HepG2 (cell line): Measurements from ENCODE around the gene CGB5. TPM values are rescaled to one million over a fixed set of nuclear protein-coding genes. Genes with fewer than 3 reads are reported as not detected.

Experiments used
- ATAC-seq: fragments of 200-7000 bp; cut with Tn5 transposase; 3 replicates; pipeline ENCODE4 v1.9.1; 2020; ENCODE audit warnings: mild to moderate bottlenecking, moderate library complexity
- BruUV-seq: library from RNA; stranded (reverse); fragments of 400-500 nt; replicated peaks from 2 replicates; lab custom pipeline; 2021; lab: Mats Ljungman, UMichigan
- CTCF ChIA-PET: fragments of 300-600 bp; formaldehyde crosslinking; extraction: SDS; loops from one replicate; lab custom pipeline; 2021; ENCODE audit warnings: low total read pairs, inconsistent platforms, low intra/inter-chr PET ratio; lab: Yijun Ruan, JAX
- POLR2A ChIA-PET: fragments of 350-600 bp; sonication (Branson Sonifier 250); formaldehyde crosslinking; loops from one replicate; lab custom pipeline; 2020; ENCODE audit warnings: antibody characterized with exemption, inconsistent platforms; lab: Yijun Ruan, JAX
- DNase-seq: peaks from one replicate; pipeline ENCODE4 v3.0.0-alpha.2; 2015; ENCODE audit warnings: low spot score
- FAIRE-seq: peaks from 3 replicates; lab custom pipeline; 2011; peaks lifted over from hg19 to GRCh38; lab: Jason Lieb, UNC
- H2AFZ ChIP-seq: one replicate; pipeline ENCODE4 v1.6.1; 2011; ENCODE audit warnings: low read length, inconsistent platforms
- H3K27ac ChIP-seq: fragments of 300-600 bp; 3 replicates; pipeline ENCODE4 v1.8.0; 2011; ENCODE audit warnings: mixed run types, mild to moderate bottlenecking, mixed read lengths, low read length, inconsistent platforms; ENCODE audit not compliant: insufficient read depth; ENCODE audit errors: extremely low read length
- H3K27me3 ChIP-seq, 2 experiments: fragments of 200-600 bp in 1 of 2; 2 replicates in 1 of 2; 3 replicates in 1 of 2; pipeline versions ENCODE4 v1.6.0 to v1.8.0; 2011; ENCODE audit warnings: low read length in 2 of 2, mild to moderate bottlenecking in 2 of 2, moderate library complexity in 2 of 2, inconsistent platforms in 1 of 2; ENCODE audit not compliant: insufficient read depth in 2 of 2, control insufficient read depth in 1 of 2
- H3K36me3 ChIP-seq, 2 experiments: fragments of 200-600 bp in 1 of 2; replicated peaks in 1 of 2; 2 replicates in 1 of 2; 3 replicates in 1 of 2; pipeline versions ENCODE4 v1.5.1 to v1.8.0; 2011; ENCODE audit warnings: low read length in 2 of 2, inconsistent platforms in 1 of 2; ENCODE audit not compliant: insufficient read depth in 2 of 2, control insufficient read depth in 1 of 2
- H3K4me1 ChIP-seq: 2 replicates; pipeline ENCODE4 v1.5.1; 2012; ENCODE audit warnings: low read length, inconsistent platforms; ENCODE audit not compliant: insufficient read depth
- H3K4me2 ChIP-seq: 2 replicates; pipeline ENCODE4 v1.6.0; 2011; ENCODE audit warnings: low read depth, low read length, inconsistent platforms
- H3K4me3 ChIP-seq, 3 experiments: fragments of 200-600 bp in 1 of 3; sonication (generic), shearing (Covaris generic) in 1 of 3; replicated peaks in 1 of 3; 2 replicates each; pipeline ENCODE4 v1.5.1; 2011 to 2016; ENCODE audit warnings: low read length in 3 of 3, inconsistent platforms in 2 of 3, low read depth in 2 of 3, mild to moderate bottlenecking in 2 of 3, control low read depth in 1 of 3, mixed read lengths in 1 of 3; ENCODE audit not compliant: insufficient read depth in 1 of 3
- H3K79me2 ChIP-seq: one replicate; pipeline ENCODE4 v1.6.1; 2011; ENCODE audit warnings: low read length, inconsistent platforms; ENCODE audit not compliant: insufficient read depth
- H3K9ac ChIP-seq: 2 replicates; pipeline ENCODE4 v1.6.0; 2011; ENCODE audit warnings: mild to moderate bottlenecking, low read depth, low read length, inconsistent platforms; ENCODE audit not compliant: insufficient read depth
- H3K9me3 ChIP-seq: 2 replicates; pipeline ENCODE4 v1.5.1; 2012; ENCODE audit warnings: mild to moderate bottlenecking, low read length
- H4K20me1 ChIP-seq: 2 replicates; pipeline ENCODE4 v1.6.0; 2011; ENCODE audit warnings: inconsistent platforms, mild to moderate bottlenecking, low read length, moderate library complexity; ENCODE audit not compliant: insufficient read depth
- ATAD3A ChIP-seq: sonication (generic); formaldehyde crosslinking; IDR thresholded peaks from 2 replicates; pipeline ENCODE4 v1.4.0; 2020; ENCODE audit warnings: missing genetic modification reagents
- CC2D1A ChIP-seq: sonication (generic); formaldehyde crosslinking; IDR thresholded peaks from 2 replicates; pipeline ENCODE4 v1.8.1; 2023; ENCODE audit warnings: mild to moderate bottlenecking, missing genetic modification reagents
- ESRRA ChIP-seq: sonication (generic); formaldehyde crosslinking; IDR thresholded peaks from 2 replicates; pipeline ENCODE4 v1.5.1; 2020; ENCODE audit warnings: mild to moderate bottlenecking, low read depth, missing genetic modification reagents
- HMGA1 ChIP-seq: sonication (generic); formaldehyde crosslinking; conservative IDR thresholded peaks from 2 replicates; pipeline ENCODE4 v1.4.0; 2020; ENCODE audit warnings: missing genetic modification reagents
- MEIS2 ChIP-seq: sonication (generic); formaldehyde crosslinking; IDR thresholded peaks from 2 replicates; pipeline ENCODE4 v1.9.0; 2021; ENCODE audit warnings: mild to moderate bottlenecking, missing genetic modification reagents
- PBX2 ChIP-seq: IDR thresholded peaks from 2 replicates; pipeline ENCODE4 v1.6.1; 2016; ENCODE audit warnings: control low read depth
- POLR2AphosphoS2 ChIP-seq: IDR thresholded peaks from 2 replicates; pipeline ENCODE4 v1.6.1; 2011; ENCODE audit warnings: low read depth, low read length, improper control_type of control experiment
- PRDM15 ChIP-seq: sonication (generic); formaldehyde crosslinking; IDR thresholded peaks from 2 replicates; pipeline ENCODE4 v1.4.0; 2020; ENCODE audit warnings: missing genetic modification reagents
- RAD21 ChIP-seq: fragments of 450-650 bp; formaldehyde crosslinking; IDR thresholded peaks from 2 replicates; pipeline ENCODE4 v1.5.0; 2020; ENCODE audit warnings: mild to moderate bottlenecking
- RBFOX2 ChIP-seq: fragments of 200-400 bp; formaldehyde crosslinking; IDR thresholded peaks from 2 replicates; pipeline ENCODE4 v1.6.1; 2017; ENCODE audit warnings: low read depth, mild to moderate bottlenecking, low read length
- SETDB1 ChIP-seq: sonication (generic); formaldehyde crosslinking; IDR thresholded peaks from 2 replicates; pipeline ENCODE4 v1.5.1; 2020; ENCODE audit warnings: missing genetic modification reagents, mild to moderate bottlenecking, borderline replicate concordance
- SMAD1 ChIP-seq: sonication (generic); formaldehyde crosslinking; IDR thresholded peaks from 2 replicates; pipeline ENCODE4 v1.4.0; 2020; ENCODE audit warnings: missing genetic modification reagents, low read depth, mild to moderate bottlenecking, borderline replicate concordance
- SMC3 ChIP-seq: IDR thresholded peaks from 2 replicates; pipeline ENCODE4 v1.6.1; 2011; ENCODE audit warnings: low read length, improper control_type of control experiment
- TBX2 ChIP-seq: sonication (generic); formaldehyde crosslinking; IDR thresholded peaks from 2 replicates; pipeline ENCODE4 v1.5.0; 2020; ENCODE audit warnings: missing genetic modification reagents, mild to moderate bottlenecking, borderline replicate concordance
- ZBTB33 ChIP-seq: sonication (generic); formaldehyde crosslinking; IDR thresholded peaks from 2 replicates; pipeline ENCODE4 v1.4.0; 2020; ENCODE audit warnings: missing genetic modification reagents
- ZNF275 ChIP-seq: sonication (generic); formaldehyde crosslinking; IDR thresholded peaks from 2 replicates; pipeline ENCODE4 v1.8.0; 2022; ENCODE audit warnings: missing genetic modification reagents, mild to moderate bottlenecking, inconsistent platforms, borderline replicate concordance
- ZNF737 ChIP-seq: sonication (generic); formaldehyde crosslinking; IDR thresholded peaks from 2 replicates; pipeline ENCODE4 v1.5.0; 2020; ENCODE audit warnings: missing genetic modification reagents, mild to moderate bottlenecking, borderline replicate concordance
- WGBS: methylation state at CpG from one replicate; pipeline ENCODE4 v1.1.6; 2017; ENCODE audit warnings: low lambda C conversion rate; 5-methylcytosine and 5-hydroxymethylcytosine counted together
- in situ Hi-C: cut with HindIII; loops from 2 replicates; pipeline ENCODE4 v1.10.0; 2017; ENCODE audit warnings: low pct_unique_long_range_greater_than_20kb; ENCODE audit not compliant: extremely low pct_ligation_motif_present
- intact Hi-C: fragments of 100-400 bp; cut with micrococcal nuclease; formaldehyde crosslinking; loops from one replicate; pipeline ENCODE4 v1.10.0; 2022; ENCODE audit not compliant: unreplicated experiment
- polyA plus RNA-seq, 8 experiments: library from polyadenylated mRNA; depleted of rRNA in 3 of 8; stranded (reverse) in 7 of 8; unstranded in 1 of 8; fragments of >200 nt; fragmentation: Illumina TruSeq in 4 of 8; extraction: Trizol in 4 of 8; gene quantifications; 2 replicates each; pipeline versions ENCODE4 v1.2.1 to v1.2.3, GENCODE V29; 2011 to 2016; ENCODE audit warnings: low read depth in 4 of 8, missing spikeins in 1 of 8, mixed read lengths in 1 of 8; ENCODE audit not compliant: insufficient read depth in 1 of 8
- total RNA-seq, 5 experiments: library from RNA; depleted of rRNA; stranded (reverse); fragments of >200 nt; fragmentation: Illumina TruSeq; extraction: Trizol; gene quantifications; 2 replicates each; pipeline ENCODE4 v1.2.3, GENCODE V29; 2016; ENCODE audit warnings: low read depth in 1 of 5

The CGB5 gene
- total and polyA plus RNA-seq, 2 of the 13 experiments (the other 11 are each of a cell fraction or from before 2014, with no cell fraction given), result not detected

GRCh38 chr19:48997972-48998371, 45.7 kb upstream of the CGB5 start:
- DNase-seq, result peak; percentile 73
- CTCF ChIA-PET, result no interaction called here
- in situ Hi-C loops, result no loop called here
- Histone ChIP-seq H3K27me3 (no peaks in the 10 kb centered on the region; a peak in 1 of 5 replicates), H3K4me1 (peaks cover 18% of the 10 kb centered on the region), H3K4me2 (peak overlapping the region; percentile 33; the same call in 1 of the 2 replicates), H4K20me1 (no peaks in the 10 kb centered on the region), H3K36me3 (peaks cover 3 to 14% of the 10 kb centered on the region in 2 experiments; a peak in 3 of 5 replicates), H3K9ac (no peak overlapping the region), H3K4me3 (no peak overlapping the region), H2AFZ (no peak overlapping the region), H3K27ac (no peak overlapping the region), H3K79me2 (peaks cover 32% of the 10 kb centered on the region), H3K9me3 (no peaks in the 10 kb centered on the region)
- WGBS, result 50% methylated on average over 4 of the region's 5 CpGs
- peak; percentile 57 for ATAC-seq
- no TSS peak for BruUV-seq
- no peak for FAIRE-seq
- intact Hi-C loops, result no loop called here
- POLR2A ChIA-PET, result interaction anchor here (0.6 kb wide), 1 partner anchor 10 kb away, joined by 3 read pairs; no protein-coding TSS in a partner anchor
- TF ChIP-seq SMAD1 (CRISPR knock-in tag) (0 out of 2 replicates have a peak, but pooled peaks have one; percentile 32), TBX2 (peak; percentile 26; the same call in 1 of the 2 replicates), SETDB1 (CRISPR knock-in tag) (no peak), RAD21 (CRISPR knock-in tag) (peak; percentile 43; the same call in 1 of the 2 replicates), MEIS2 (no peak), PRDM15 (CRISPR knock-in tag) (no peak), POLR2AphosphoS2 (no peak), CC2D1A (CRISPR knock-in tag) (no peak), HMGA1 (no peak), ESRRA (CRISPR knock-in tag) (no peak), PBX2 (CRISPR knock-in tag) (no peak), ZNF275 (CRISPR knock-in tag) (no peak), ATAD3A (CRISPR knock-in tag) (no peak), RBFOX2 (no peak), ZNF737 (CRISPR knock-in tag) (no peak), ZBTB33 (CRISPR knock-in tag) (peak; percentile 16; the same call in 1 of the 2 replicates), SMC3 (peak; percentile 25; the same call in 1 of the 2 replicates)
